HG03575 (cell line): ENCODE data around the gene GLRX5.

Source experiments
- ATAC-seq: cut with Tn5 transposase; IDR thresholded peaks from one replicate; pipeline ENCODE4 v1.9.1; 2021; ENCODE audit not compliant: unreplicated experiment, insufficient number of reproducible peaks, low FRiP score; ENCODE audit errors: extremely low read depth

Gene GLRX5

DNA sequence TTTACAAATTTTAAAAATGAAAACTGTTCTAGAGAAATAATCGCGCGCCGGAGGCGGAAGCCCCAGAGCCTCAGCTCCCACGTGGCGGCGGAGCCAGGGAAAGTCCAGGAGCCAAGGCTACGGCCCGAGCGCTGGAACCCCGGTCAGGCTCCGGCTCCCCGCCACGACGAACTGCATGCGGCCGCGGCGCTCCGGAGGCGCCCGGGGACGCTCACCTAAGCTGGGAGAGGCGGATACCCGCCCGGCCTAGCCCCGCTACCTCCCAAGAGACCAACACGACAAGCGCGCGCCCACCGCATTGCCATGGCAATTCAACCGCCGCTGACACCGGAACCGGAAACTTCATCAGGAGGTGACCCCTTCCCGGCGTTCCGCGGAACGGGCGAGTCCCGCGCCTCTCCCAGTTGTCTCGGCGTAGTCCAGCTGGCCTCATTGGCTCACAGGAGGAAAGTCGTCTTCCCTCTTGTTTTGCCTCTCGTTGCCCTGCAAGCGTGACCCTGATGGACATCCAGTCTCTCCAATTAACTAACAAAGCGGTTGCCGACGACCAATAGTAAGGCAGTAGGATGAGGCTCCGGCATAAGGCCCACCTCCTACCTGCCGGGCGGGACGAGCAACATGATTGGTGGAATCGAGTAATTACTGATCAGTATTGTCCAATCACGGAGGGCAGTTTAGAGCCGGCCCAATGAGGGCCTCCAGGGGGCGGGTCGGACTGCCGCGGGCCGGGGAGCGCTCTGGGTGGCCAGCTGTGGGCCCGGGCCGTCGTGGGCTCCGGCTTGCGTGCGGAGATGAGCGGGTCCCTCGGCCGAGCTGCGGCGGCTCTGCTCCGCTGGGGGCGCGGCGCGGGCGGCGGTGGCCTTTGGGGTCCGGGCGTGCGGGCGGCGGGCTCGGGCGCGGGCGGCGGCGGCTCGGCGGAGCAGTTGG lies at the start of gene GLRX5:
Gene GLRX5, plus strand, starts transcription at position 752 of the 927 bp plus-strand sequence. Its CDS starts 40 bp downstream, at position 792.
- peak; percentile 90 for ATAC-seq

- ATAC-seq, result no peak
Measured at GRCh38 chr14:95485222-95485819, 49.5 kb upstream of the GLRX5 start.

GRCh38 chr14:95486875-95487668 lies 47.8 kb upstream of the GLRX5 start:
- no peak for ATAC-seq

GRCh38 chr14:95487669-95488084 lies 47.2 kb upstream of the GLRX5 start:
- ATAC-seq, result no peak

- no peak for ATAC-seq
Measured at GRCh38 chr14:95488376-95489213, 46.3 kb upstream of the GLRX5 start.

- no peak for ATAC-seq
Measured at GRCh38 chr14:95489214-95490137, 45.4 kb upstream of the GLRX5 start.

DNA sequence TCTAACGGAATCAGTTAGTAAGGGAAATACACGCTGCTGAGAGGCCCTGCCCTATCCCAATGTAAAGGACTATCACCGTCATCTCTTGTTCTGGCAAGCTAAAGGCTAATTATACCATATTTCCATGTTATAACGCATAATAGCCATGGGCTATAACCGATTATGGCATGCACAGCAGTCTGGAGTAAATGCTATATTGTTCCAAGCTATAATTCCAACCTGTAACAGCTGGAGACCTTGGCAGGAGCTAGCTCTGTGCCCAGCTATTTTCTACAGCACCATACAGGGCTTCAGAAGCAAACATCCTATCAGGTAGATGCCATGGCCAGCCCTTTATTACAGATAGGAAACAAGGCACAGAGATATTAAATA lies 44.7 kb upstream of the GLRX5 start:
- ATAC-seq, result no peak

- ATAC-seq, result no peak
Measured at GRCh38 chr14:95490727-95491451, 44.0 kb upstream of the GLRX5 start.

- ATAC-seq, result no peak
Measured at GRCh38 chr14:95491936-95492608, 42.8 kb upstream of the GLRX5 start.

GRCh38 chr14:95493503-95493902 lies 41.3 kb upstream of the GLRX5 start:
- ATAC-seq, result no peak

DNA sequence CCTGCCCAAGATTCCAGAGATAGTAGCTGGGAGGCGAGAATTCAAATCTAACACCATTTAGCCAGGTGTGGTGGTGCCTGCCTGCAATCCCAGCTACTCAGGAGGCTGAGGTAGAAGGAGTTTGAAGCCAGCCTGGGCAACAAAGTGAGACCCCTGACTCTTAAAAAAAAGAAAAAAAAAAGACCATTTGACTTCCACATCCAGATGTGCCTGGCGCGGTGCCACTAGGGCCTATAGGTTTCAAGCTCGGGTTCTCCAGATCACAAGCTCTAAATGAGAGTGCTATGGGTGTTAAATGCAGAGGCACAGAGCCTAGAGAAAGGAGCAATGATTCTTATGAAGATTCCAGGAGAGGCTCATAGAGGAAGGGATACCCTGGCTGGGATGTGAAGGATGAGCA lies 40.9 kb upstream of the GLRX5 start:
- no peak for ATAC-seq

DNA sequence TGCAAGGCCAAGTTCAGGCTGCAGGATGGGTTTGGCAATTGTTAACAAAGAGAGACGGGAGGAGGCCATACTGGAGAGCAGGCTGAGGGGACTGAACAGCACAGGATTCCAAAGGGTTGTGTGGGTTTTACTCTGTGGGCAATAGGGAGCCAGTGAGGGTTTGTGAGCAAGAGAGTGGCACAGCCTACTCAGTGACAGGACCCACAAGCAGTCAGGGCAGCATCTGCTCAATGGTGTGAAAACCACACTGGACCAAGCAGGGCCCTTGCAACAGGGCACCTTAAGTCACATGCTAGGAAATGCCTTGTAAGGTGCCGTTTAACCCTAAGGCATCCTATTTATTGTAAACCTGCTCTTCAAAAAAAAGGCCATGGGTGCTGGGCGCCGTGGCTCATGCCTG lies 40.4 kb upstream of the GLRX5 start:
- ATAC-seq, result no peak

GRCh38 chr14:95495076-95495475 lies 39.8 kb upstream of the GLRX5 start:
- no peak for ATAC-seq

GRCh38 chr14:95495538-95496025 lies 39.3 kb upstream of the GLRX5 start:
- peak; percentile 53 for ATAC-seq

- ATAC-seq, result no peak
Measured at GRCh38 chr14:95496111-95496681, 38.7 kb upstream of the GLRX5 start.

DNA sequence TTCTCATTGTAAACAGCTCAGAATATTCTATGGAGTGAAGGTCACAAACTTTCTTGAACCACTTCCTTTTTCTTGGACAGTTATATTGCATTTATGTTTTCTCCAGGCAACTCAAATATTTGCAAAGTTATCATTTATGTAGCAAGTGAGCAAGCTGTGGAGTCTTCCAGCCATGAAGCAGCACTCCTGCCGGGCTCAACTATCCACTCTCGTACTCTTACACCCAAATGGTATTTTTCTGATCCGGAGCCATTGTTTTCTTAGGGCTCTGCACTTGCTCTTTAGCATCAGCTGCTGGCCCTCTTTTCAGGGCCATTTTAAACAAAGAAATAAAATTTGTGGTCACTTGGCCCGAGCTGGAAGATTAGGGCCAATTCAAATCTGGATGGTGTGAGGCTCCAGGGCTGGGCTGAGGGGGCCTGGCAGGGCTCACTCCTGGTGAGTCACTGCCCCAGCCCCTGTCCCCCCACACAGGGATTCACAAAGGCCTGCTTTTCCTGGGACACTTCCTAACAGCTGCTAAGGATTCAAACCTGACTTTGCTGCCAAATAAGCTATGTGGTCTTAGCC lies 38.1 kb upstream of the GLRX5 start:
- ATAC-seq, result no peak
